IPS-20b (cell line): ENCODE results near the gene NSD1.
"Not testable (repeated sequence)": the region's sequence is repeated elsewhere in the genome, so short reads cannot be mapped to it uniquely, and the experiment has no call there.

Experiments
- H3K27ac ChIP-seq: one replicate; pipeline ENCODE4 v1.5.1; 2013; ENCODE audit warnings: low read length
- H3K27me3 ChIP-seq: 2 replicates; pipeline ENCODE4 v1.6.1; 2013; ENCODE audit warnings: mild to moderate bottlenecking, low read length, inconsistent platforms; ENCODE audit not compliant: insufficient read depth
- H3K36me3 ChIP-seq: 2 replicates; pipeline ENCODE4 v1.6.1; 2013; ENCODE audit warnings: low read depth, mild to moderate bottlenecking, inconsistent platforms, low read length, moderate library complexity; ENCODE audit not compliant: insufficient read depth
- H3K4me1 ChIP-seq: 2 replicates; pipeline ENCODE4 v1.6.1; 2013; ENCODE audit warnings: mild to moderate bottlenecking, control low read depth, inconsistent platforms, low read length, moderate library complexity; ENCODE audit not compliant: insufficient read depth
- H3K4me3 ChIP-seq: 2 replicates; pipeline ENCODE4 v1.5.1; 2013; ENCODE audit warnings: mild to moderate bottlenecking, low read length, inconsistent platforms
- H3K9ac ChIP-seq: 2 replicates; pipeline ENCODE4 v1.6.1; 2013; ENCODE audit warnings: low read depth, mild to moderate bottlenecking, inconsistent platforms, low read length, moderate library complexity
- H3K9me3 ChIP-seq: 2 replicates; pipeline ENCODE4 v1.6.1; 2013; ENCODE audit warnings: mild to moderate bottlenecking, low read depth, low read length, inconsistent platforms; ENCODE audit not compliant: insufficient read depth

Gene NSD1

DNA sequence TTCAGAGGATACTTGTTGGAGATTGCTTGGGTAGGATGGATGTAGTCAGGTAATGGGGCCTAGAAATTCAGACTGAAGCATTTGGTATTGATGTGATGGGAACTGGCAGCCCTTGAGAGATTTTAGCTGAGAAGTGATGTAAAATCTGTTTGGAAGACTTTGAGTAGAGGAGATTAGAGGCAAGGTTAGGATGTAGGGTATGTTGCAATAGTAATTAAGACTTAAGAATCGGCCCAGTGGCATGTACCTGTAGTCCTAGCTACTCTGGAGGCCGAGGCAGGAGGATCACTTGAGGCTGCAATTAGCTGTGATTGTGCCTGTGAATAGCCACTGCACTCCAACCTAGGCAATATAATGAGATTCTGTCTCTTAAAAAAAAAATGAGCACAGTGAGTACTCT is 6.7 kb downstream of the NSD1 start:
- H3K27me3 ChIP-seq: no peaks in the 10 kb centered on the region
- no peaks in the 10 kb centered on the region; the same call in 1 of the 2 replicates for H3K9me3 ChIP-seq
- no peak overlapping the region for H3K4me3 ChIP-seq
- peaks cover 91% of the 10 kb centered on the region for H3K36me3 ChIP-seq
- peaks cover 7% of the 10 kb centered on the region for H3K4me1 ChIP-seq
- H3K27ac ChIP-seq: no peak overlapping the region
- H3K9ac ChIP-seq: no peak overlapping the region

DNA sequence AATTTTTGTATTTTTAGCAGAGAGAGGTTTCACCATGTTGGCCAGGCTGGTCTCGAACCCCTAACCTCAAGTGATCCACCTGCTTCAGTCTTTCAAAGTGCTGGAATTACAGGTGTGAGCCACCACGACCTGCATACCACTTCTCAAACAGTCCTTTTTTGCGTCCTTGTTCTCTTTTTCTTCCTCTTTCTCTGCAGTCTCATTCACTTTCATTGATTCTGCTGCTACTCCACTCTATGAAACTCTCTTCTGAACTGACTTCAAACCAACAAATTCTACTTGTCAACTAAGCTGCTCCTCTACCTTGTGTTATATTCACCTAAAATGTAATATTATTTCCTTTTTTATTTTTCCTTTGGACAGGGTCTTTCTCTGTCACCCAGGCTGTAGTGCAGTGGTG is 7.9 kb downstream of the NSD1 start:
- Histone ChIP-seq H3K27me3 (no peaks in the 10 kb centered on the region), H3K4me3 (no peak overlapping the region), H3K4me1 (peaks cover 4% of the 10 kb centered on the region; the same call in 1 of the 2 replicates), H3K27ac (no peak overlapping the region), H3K36me3 (peaks cover 91% of the 10 kb centered on the region), H3K9ac (no peak overlapping the region), H3K9me3 (no peaks in the 10 kb centered on the region; the same call in 1 of the 2 replicates)

DNA sequence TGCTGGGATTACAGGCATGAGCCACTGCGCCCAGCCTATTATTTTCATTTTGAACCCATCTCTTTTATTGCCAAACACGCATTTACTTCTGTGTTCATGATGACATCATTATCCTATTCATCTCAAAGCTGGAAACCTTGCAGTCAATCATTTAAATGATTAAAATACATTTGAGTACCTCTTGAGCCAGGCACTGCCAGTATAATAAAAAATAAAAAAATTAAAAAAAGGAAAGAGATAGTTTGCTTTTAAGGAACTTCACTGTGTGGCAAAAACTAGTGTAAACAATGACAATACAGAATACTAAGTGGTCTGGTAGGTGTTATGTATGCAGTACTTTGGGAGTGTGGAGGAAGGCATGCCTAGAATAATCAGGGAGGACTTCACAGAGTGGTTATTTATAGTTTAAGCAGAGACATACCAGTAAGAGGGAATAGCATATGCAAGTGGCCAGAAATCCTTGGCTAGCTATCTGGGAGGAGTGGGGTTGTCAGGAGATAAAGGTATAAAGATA is 8.6 kb downstream of the NSD1 start:
- H3K27ac ChIP-seq: no peak overlapping the region
- peaks cover 2% of the 10 kb centered on the region; the same call in 1 of the 2 replicates for H3K4me1 ChIP-seq
- peaks cover 91% of the 10 kb centered on the region for H3K36me3 ChIP-seq
- no peaks in the 10 kb centered on the region; the same call in 1 of the 2 replicates for H3K9me3 ChIP-seq
- no peaks in the 10 kb centered on the region for H3K27me3 ChIP-seq
- H3K9ac ChIP-seq: no peak overlapping the region
- no peak overlapping the region for H3K4me3 ChIP-seq

DNA sequence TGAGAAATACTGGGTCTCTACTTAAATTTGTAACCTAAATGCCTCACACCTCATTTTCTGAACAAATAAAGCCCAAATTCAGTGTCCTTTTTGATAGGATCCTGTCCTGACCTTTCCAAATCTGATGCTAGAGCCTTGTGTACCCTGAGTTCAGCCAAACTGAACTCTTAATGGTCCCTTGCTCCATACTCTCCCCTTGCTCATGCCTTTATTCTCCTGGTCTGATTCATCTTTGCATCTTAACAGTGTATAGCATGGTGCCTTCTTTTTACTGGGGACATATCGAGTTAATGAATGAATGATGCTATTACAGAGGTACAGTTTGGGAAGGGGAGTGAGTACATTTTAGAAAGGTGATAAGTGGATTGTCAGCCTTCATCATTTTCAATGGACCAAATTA is 9.2 kb downstream of the NSD1 start:
- H3K27me3 ChIP-seq: no peaks in the 10 kb centered on the region
- no peaks in the 10 kb centered on the region for H3K9me3 ChIP-seq
- H3K4me1 ChIP-seq: no peaks in the 10 kb centered on the region
- peaks cover 91% of the 10 kb centered on the region for H3K36me3 ChIP-seq
- H3K9ac ChIP-seq: no peak overlapping the region
- H3K27ac ChIP-seq: no peak overlapping the region
- no peak overlapping the region for H3K4me3 ChIP-seq

DNA sequence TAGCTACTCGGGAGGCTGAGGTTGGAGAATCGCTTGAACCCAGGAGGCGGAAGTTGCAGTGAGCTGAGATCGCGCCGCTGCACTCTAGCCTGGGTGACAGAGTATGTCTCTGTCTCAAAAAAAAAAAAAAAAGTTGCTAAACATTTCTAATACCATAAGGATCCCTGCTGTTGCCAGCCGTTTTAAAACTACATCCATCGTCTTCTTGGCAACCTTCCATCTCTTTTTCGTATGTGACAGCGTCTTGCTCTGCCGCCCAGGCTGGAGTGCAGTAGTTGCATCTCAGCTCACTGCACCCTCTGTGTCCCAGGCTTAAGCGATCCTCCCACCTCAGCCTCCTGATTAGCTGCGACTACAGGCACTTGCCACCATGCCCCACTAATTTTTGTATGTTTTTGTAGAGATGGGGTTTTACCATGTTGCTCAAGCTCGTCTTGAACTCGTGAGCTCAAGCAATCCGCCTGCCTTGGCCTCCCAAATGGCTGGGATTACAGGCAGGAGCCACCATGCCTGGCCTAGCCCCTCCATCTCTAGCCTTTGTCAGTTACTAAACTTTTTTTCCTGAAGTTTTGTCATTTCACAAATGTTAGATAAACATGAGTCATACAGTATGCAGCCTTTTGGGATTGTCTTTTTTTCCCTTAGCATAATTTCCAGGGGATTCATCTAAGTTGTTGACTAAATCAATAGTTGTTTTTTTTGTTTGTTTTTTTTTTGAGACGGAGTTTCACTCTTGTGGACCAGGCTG is 13.5 kb downstream of the NSD1 start:
- Histone ChIP-seq H3K27ac (no peak overlapping the region), H3K36me3 (peaks cover 88% of the 10 kb centered on the region), H3K27me3 (no peaks in the 10 kb centered on the region), H3K4me3 (no peak overlapping the region), H3K4me1 (no peaks in the 10 kb centered on the region), H3K9ac (no peak overlapping the region), H3K9me3 (no peaks in the 10 kb centered on the region)

DNA sequence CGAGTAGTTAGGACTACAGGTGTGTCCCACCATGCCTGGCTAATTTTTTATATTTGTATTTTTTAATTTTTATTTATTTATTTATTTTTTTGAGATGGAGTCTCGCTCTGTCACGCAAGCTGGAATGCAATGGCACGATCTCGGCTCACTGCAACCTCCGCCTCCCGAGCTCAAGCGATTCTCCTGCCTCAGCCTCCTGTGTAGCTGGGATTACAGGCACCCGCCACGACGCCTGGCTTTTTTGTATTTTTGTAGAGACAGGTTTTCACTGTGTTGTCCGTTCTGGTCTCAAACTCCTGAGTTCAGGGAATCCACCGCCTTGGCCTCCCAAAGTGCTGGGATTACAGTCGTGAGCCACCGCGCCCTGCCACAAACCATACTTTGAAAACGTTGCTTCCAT is 16.5 kb downstream of the NSD1 start:
- H3K27ac ChIP-seq, H3K9me3 ChIP-seq, H3K9ac ChIP-seq, H3K4me3 ChIP-seq, H3K4me1 ChIP-seq, H3K27me3 ChIP-seq: not testable (repeated sequence)
- H3K36me3 ChIP-seq: peaks cover 73% of the 10 kb centered on the region

DNA sequence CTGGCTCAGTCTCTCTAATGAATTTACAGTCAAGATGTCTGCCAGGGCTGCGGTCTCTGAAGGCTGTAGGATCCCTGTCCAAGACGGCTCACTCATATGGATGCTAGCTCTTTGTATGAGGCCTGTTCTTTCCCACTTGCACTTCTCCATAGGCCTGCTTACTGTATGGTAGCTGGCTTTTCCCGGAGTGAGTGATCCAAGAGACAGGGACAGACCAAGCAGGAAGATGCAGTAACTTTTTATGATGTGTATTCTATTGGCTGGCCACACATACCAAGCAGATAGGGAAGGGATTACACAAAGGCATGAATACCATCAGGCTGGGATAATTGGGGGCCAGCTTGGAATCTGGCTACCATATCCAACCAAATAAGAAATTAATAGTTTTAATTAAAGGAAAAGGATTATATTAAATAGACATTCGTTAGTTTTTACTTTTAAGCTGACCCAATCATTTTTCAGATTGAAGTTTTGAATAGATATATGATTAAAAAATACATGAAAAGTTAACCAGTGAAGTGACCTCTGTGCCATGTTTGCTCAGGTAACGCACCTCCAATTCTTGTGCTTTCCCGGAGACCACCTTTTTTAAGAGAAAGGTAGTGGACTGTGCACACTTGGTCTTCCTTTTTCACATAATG is 20.6 kb downstream of the NSD1 start:
- H3K4me1 ChIP-seq: no peaks in the 10 kb centered on the region
- no peaks in the 10 kb centered on the region for H3K9me3 ChIP-seq
- no peak overlapping the region for H3K27ac ChIP-seq
- H3K27me3 ChIP-seq: no peaks in the 10 kb centered on the region
- H3K36me3 ChIP-seq: peaks cover 41% of the 10 kb centered on the region
- no peak overlapping the region for H3K4me3 ChIP-seq
- H3K9ac ChIP-seq: no peak overlapping the region

DNA sequence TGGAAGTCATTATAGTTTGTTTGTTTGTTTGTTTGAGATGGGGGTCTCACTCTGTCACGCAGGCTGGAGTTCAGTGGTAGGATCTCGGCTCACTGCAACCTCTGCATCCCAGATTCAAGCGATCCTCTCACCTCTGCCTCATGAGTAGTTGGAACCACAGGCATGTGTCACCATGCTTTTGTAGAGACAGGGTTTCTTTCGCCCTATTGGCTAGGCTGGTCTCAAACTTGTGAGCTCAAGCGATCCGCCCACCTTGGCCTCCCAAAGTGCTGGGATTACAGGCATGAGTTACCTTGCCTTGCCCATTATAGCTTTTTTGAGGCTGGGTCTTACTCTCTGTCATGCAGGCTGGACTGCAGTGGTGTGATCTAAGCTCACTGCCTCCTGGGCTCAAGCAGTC is 28.8 kb downstream of the NSD1 start:
- H3K9ac ChIP-seq: no peak overlapping the region
- no peaks in the 10 kb centered on the region for H3K4me1 ChIP-seq
- H3K27me3 ChIP-seq: no peaks in the 10 kb centered on the region
- H3K4me3 ChIP-seq: no peak overlapping the region
- H3K27ac ChIP-seq: no peak overlapping the region
- H3K9me3 ChIP-seq: no peaks in the 10 kb centered on the region
- peaks cover 58% of the 10 kb centered on the region for H3K36me3 ChIP-seq

DNA sequence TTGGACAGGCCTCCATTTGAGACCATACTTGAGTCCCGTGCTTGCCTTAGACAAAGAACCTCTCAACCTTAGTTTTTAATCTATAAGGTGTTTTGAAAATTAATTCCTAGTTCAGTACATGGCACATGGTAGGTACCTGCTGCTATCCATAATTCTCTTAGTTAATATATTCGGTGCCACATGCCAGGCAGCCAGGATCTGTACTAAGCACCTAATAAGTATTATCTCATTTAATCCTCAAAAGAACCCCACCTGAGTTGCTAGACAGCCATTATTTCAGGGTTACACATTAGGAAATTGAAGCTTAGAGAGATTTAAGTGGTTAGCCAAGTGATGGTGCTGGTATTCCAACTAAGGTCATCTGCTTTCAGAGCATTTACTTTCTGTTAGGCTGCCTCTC is 29.9 kb downstream of the NSD1 start:
- Histone ChIP-seq H3K27ac (no peak overlapping the region), H3K9ac (no peak overlapping the region), H3K27me3 (no peaks in the 10 kb centered on the region), H3K9me3 (no peaks in the 10 kb centered on the region), H3K4me3 (no peak overlapping the region), H3K4me1 (no peaks in the 10 kb centered on the region), H3K36me3 (peaks cover 62% of the 10 kb centered on the region)

DNA sequence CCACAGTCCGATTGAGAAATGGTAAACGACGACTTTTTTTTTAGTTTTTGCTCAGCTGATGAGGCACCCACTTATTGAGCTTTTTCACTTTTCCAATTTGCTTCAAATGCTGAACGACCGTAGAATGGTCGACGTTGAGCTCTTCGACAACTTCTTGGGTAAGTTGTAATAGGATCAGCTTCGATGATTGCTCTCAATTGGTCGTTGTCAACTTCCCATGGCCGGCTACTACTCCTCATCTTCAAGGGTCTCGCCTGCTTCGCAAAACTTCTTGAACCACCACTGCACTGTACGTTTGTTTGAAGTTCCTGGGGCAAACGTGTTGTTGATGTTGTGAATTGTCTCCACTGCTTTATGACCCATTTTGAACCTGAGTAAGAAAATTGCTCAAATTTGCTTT is 35.7 kb downstream of the NSD1 start:
- Histone ChIP-seq H3K36me3 (peaks cover 62% of the 10 kb centered on the region), H3K9me3 (no peaks in the 10 kb centered on the region), H3K9ac (no peak overlapping the region), H3K27me3 (no peaks in the 10 kb centered on the region), H3K4me1 (no peaks in the 10 kb centered on the region), H3K27ac (no peak overlapping the region), H3K4me3 (no peak overlapping the region)

DNA sequence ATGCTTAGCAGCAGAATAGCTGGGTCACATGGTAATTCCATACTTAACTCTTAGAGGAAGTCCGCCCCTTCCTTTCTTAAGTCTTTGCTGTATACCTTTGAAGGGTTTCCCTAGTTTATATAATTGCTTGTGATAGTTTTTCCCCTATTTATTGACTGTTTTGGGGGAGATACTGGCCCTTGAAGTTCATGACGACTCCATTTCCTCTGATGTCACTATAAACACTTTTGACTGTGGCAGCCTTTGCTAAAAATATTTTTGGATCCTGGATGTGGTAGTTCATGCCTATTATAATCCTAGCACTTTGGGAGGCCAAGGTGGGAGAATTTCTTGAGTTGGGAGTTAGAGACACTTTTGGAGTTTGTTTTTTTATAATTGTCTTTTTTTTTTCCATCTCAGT is 38.4 kb downstream of the NSD1 start:
- no peak overlapping the region for H3K27ac ChIP-seq
- H3K27me3 ChIP-seq: no peaks in the 10 kb centered on the region
- H3K4me3 ChIP-seq: no peak overlapping the region
- no peak overlapping the region for H3K9ac ChIP-seq
- H3K9me3 ChIP-seq: no peaks in the 10 kb centered on the region
- H3K36me3 ChIP-seq: peaks cover 47% of the 10 kb centered on the region
- no peaks in the 10 kb centered on the region for H3K4me1 ChIP-seq

DNA sequence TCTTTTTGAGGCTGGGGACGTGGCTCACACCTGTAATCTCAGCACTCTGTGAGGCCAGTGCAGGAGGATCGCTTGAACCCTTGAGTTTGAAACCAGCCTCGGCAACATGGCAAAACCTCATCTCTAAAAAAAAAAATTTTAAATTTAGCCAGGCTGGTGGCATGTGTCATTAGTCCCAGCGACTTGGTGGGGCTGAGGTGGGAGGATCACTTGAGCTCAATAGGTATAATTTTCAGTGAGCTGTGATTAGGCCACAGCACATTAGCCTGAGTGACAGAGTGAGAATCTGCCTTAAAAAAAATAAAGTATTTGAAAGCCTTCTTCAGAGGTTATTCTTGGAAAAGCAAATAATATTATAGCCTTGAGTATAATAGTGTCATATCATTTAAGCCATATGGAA is 41.8 kb downstream of the NSD1 start:
- H3K9me3 ChIP-seq: no peaks in the 10 kb centered on the region
- H3K27ac ChIP-seq: no peak overlapping the region
- H3K4me3 ChIP-seq: no peak overlapping the region
- H3K36me3 ChIP-seq: peaks cover 28% of the 10 kb centered on the region
- no peaks in the 10 kb centered on the region for H3K4me1 ChIP-seq
- H3K9ac ChIP-seq: no peak overlapping the region
- H3K27me3 ChIP-seq: no peaks in the 10 kb centered on the region
